Posterior cingulate gyrus (tissue), 11 donors: ENCODE data around the gene GCAT.
A peak's percentile ranks its signal among the peaks of the same experiment; 100 is the strongest.
"Not testable (repeated sequence)": the region's sequence is repeated elsewhere in the genome, so short reads cannot be mapped to it uniquely, and the experiment has no call there.

Experiments
- DNase-seq, 10 donors: peaks; one replicate each; pipeline versions ENCODE4 v3.0.0 to v3.0.0-alpha.2; 2020 to 2021; ENCODE audit warnings: mixed read lengths in 3 of 10
- intact Hi-C: fragments of 100-400 bp; cut with DNase I; formaldehyde crosslinking; loops from one replicate; pipeline ENCODE4 v1.15.1; 2023

The GCAT gene

GRCh38 chr22:37781434-37782059, 26.2 kb upstream of the GCAT start:
- intact Hi-C loops = no loop called here
- no peak for DNase-seq

DNA sequence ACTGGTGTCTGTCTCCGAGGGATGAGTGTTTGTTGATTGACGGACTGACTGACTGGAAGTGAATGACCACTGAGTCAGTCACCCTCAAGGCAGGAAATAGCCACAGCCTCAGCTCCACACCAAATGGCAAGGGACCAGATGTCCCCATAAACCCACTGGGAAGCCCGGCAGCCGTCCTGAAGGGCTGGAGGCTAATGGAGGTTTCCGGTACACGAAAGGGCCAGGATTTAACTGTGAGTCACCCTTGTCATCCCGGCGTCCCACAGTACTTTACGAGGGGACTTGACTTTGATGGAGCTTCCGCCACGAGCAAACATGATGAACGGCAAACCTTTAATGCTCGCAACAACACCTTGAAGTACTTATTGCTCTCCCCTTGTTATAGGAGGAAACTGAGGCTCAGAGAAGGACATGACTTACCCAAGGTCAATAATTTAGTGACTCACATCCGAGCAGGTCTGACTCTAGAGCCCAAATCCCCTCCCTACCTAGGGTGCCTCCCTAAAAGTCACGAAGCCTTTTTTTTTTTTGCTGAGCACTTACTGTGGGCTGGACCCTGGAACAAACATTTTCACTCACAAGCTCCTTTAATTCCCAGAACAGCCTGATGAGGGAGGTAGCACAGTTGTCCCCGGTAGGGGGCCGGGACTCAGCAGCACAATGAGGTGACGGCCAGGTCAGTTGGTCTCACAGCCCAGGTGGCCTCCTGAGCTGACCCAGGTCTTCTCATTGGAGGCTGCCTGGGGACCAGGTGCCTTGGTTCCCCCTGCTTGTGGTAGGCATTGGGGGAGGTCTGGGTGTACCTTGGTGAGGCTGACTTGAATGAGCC, 25.2 kb upstream of the GCAT start:
- DNase-seq = no peak
- intact Hi-C loops = no loop called here

DNA sequence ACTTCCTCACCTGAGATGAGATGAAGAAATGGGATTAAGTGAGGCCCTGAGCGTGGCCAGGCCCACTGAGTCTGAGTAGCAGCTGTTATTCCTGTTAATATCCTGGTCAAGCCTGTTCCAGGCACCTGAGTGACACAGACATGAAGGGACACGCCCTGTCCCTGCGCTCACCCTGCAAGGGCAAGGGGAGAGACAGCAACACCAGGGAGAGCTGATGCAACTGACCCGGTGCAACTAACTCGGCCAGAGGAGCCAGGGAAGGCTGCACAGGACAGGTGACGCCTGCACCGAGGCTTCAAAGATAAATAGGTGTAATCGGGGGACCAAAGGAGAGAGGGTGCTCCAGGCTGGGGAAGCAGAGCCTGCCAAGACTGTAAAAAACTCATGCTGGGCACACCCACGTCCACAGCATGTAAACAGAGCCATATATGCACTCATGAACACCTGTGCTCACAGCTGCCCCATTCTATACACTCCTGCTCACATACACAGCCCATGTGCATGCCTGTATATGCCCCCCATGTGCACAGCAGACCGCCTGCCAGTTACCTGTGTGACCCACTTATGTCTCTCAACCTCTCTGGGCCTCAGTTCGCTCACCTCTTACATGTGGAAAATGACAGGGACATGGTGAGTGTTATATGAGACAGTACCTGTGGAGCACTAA, 22.8 kb upstream of the GCAT start:
- intact Hi-C loops = no loop called here
- DNase-seq = no peak

- no peak for DNase-seq
- intact Hi-C loops = loop anchor here (10.0 kb wide), 1 partner anchor 125 kb away; no protein-coding TSS in a partner anchor
Measured at GRCh38 chr22:37790234-37790633, 17.5 kb upstream of the GCAT start.

DNA sequence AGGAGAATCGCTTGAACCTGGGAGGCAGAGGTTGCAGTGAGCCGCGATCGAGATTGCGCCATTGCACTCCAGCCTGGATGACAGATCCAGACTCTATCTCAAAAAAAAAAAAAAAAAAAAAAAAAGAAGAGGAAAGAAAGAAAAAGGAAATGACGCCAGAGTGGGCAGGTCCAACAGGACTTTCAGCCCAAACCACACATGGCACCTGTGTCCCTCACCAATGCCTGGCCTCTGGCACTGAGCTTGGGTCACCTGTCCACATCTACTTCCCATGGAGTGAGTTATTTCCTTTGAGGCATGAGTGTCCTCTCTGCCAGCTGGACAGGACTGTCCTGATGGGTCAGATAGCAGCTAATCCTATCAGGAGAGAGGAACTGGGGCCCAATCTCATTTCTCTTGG, 15.2 kb upstream of the GCAT start:
- intact Hi-C loops = loop anchor here (10.0 kb wide), 1 partner anchor 128 kb away; no protein-coding TSS in a partner anchor
- no peak for DNase-seq

DNA sequence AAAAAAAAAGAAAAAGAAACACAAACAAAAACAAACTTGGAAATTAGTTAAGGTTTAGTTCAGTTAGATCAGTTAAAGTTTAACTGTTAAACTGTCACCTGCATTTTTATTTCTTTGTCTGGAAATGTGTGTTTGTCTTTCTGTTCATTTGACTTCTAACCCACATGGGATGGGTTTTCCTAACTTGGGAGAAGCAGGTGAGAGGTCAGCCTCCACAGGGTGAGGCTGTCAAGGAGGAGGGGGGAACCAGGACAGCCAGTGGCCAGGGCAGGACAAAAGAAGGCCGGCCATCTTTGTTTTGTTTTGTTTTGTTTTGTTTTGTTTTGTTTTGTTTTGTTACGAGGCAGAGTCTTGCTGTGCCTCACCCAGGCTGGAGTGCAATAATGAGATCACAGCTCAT, 13.4 kb upstream of the GCAT start:
- intact Hi-C loops = loop anchor here (10.0 kb wide), 1 partner anchor 130 kb away; no protein-coding TSS in a partner anchor
- DNase-seq = no peak

DNA sequence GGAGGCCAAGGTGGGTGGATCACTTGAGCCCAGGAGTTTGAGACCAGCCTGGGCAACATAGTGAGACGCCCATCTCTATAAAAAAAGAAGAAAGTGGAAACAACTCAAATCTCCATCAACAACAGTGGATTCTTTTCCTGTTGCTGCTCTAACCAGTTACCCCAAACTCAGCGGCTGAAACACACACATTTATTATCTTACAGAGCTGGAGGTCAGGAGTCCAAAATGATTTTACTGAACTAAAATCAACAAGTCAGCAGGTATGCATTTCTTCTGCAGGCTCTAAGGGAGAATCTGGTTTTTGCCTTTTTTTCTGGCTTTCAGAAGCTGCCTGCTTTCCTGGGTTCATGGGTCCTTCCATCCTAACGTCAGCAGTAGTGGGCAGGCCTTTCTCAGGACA, 11.7 kb upstream of the GCAT start:
- no peak for DNase-seq
- intact Hi-C loops = loop anchor here (10.0 kb wide), 1 partner anchor 131 kb away; no protein-coding TSS in a partner anchor

DNA sequence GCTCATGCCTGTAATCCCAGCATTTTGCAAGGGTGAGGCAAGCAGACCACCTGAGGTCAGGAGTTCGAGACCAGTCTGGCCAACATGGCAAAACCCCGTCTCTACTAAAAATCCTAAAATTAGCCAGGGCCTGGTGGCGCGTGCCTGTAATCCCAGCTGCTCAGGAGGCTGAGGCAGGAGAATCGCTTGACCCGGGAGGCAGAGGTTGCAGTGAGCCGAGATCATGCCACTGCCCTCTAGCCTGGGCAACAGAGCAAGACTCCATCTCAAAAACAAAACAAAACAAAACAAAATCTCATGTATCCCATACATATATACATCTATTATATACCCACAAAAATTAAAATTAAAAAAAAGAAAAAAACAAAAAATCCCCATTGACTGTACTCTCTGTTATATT, 10.5 kb upstream of the GCAT start:
- not testable (repeated sequence) for DNase-seq
- intact Hi-C loops = loop anchor here (10.0 kb wide), 1 partner anchor 132 kb away; no protein-coding TSS in a partner anchor

- no peak for DNase-seq
- intact Hi-C loops = loop anchor here (10.0 kb wide), 1 partner anchor 133 kb away; no protein-coding TSS in a partner anchor
Measured at GRCh38 chr22:37797874-37798500, 9.7 kb upstream of the GCAT start.

GRCh38 chr22:37799979-37800378, 7.8 kb upstream of the GCAT start:
- DNase-seq = not testable (repeated sequence)
- intact Hi-C loops = loop anchor here (10.0 kb wide), 1 partner anchor 135 kb away; no protein-coding TSS in a partner anchor

GRCh38 chr22:37801946-37802309, 5.8 kb upstream of the GCAT start:
- no peak for DNase-seq
- intact Hi-C loops = no loop called here

DNA sequence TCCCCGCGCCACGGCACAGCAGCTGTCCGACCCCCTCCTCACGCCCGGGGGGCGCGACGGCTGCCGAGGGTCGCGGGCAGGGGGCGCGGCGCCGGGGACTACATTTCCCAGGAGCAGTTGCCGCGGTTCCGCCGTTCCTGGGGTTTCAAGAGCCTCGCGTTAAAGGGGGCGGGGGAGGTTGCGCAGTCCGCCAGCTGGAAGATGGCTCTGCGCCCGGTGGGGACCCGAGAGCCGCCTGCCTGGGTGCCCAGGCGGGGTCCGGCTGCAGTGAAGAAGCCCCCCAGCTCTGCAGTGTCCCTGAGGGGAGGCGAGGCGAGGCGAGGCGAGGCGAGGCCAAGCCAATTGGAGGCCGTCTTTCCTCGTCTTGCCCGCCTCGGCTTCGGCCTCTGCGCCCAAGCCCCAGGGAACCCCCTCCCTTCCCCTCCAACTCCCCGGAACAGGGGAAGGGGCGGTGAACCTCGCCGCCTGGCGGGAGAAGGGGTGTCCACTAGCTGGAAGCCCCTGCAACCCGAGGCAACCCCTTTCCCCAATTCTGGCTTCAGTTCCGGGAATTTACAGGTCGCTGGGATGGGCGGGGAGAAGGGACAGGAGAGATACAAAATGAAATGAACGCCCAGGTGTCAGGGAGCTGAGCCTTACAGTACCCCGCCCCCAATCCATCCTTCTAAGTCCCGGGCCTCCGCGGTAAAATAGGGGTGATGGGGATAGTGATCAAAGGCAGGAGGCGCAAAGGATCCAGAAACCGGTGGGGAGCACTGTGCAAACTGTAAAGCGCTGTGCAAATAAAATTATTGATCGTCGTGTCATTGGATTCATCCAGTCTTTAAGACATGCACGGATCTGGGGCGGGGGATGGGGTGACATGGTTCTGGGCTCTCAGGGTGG, 5.2 kb upstream of the GCAT start:
- intact Hi-C loops = no loop called here
- peak; percentile 50 to 94 (median 72) for DNase-seq

DNA sequence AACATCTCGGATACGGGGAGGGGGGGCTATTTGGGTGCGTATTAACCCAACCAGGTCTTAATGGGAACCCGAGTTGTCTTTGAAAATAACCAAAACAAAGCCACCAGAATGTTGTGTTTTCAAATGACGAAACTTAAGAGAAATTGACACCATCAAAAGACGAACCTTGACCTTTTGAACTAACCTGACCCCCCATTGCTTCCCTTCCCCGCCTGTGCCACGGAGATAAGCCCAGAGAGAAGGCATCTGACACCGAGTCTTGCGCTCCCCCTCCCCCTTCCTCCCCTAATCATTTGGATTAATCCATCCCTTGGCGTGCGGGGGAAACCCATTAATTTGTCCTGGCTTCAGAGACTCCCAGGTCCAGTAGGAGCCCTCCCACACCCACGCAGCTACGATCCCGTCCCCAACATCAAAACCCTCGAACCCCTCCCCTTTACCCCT, 4.5 kb upstream of the GCAT start:
- DNase-seq = no peak
- intact Hi-C loops = no loop called here

GRCh38 chr22:37803639-37804351, 3.9 kb upstream of the GCAT start:
- intact Hi-C loops = no loop called here

DNA sequence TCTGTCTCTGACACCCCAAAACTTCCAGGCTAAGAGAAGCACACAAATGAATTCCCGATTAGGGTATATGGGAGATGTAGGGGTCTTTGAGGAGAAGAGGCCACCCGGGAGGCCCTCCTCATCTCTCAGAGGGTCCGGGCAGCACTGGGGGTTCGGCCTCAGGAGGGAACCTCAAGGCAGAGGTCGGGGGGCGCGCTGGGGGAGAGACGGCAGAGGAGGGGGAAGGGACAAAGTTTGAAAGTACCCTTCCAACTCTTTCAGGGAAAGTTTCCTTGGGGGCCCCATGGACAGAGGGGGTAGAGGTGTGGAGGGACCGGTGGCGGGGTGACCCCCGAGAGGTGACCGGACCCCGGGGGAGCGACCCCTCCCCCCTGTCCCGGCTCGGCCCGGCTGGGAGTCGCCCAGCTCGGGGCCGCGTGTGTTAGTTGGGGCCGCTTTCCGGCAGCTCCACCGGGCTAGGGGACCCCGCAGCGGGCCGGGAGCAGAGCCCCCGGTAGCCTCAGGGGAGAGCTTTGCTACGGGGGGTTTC, 3.3 kb upstream of the GCAT start:
- intact Hi-C loops = no loop called here
- no peak for DNase-seq

More at GRCh38 chr22:37803639-37804351, 3.9 kb upstream of the GCAT start:
- no peak for DNase-seq

GRCh38 chr22:37804881-37805809, 2.6 kb upstream of the GCAT start:
- peak; percentile 87 to 98 (median 90) for DNase-seq
- intact Hi-C loops = no loop called here

- intact Hi-C loops = no loop called here
- DNase-seq = no peak
Measured at GRCh38 chr22:37805810-37806277, 1.9 kb upstream of the GCAT start.
